PC-9 (cell line): ENCODE data around the gene ROMO1. TPM values are rescaled to one million over a fixed set of nuclear protein-coding genes. Genes with fewer than 3 reads are reported as not detected.
A peak's percentile ranks its signal among the peaks of the same experiment; 100 is the strongest.

Experiments
- BruUV-seq: library from RNA; stranded (reverse); fragments of 400-500 nt; replicated peaks from 2 replicates; lab custom pipeline; 2021; lab: Mats Ljungman, UMichigan
- CTCF ChIA-PET: fragments of 300-600 bp; sonication (Branson Sonifier 250); formaldehyde crosslinking; loops from one replicate; lab custom pipeline; 2022; ENCODE audit warnings: antibody characterized with exemption; lab: Charles Lee
- POLR2A ChIA-PET: fragments of 300-600 bp; sonication (Branson Sonifier 250); formaldehyde crosslinking; loops from one replicate; lab custom pipeline; 2022; ENCODE audit warnings: antibody characterized with exemption; ENCODE audit not compliant: unreplicated experiment; lab: Charles Lee
- DNase-seq, 2 experiments: peaks; one replicate each; pipeline versions ENCODE4 v3.0.0 to v3.0.0-alpha.2; 2015 to 2022; ENCODE audit warnings: mixed read lengths in 1 of 2
- H2AFZ ChIP-seq: fragments of 200-600 bp; sonication (generic); 2 replicates; pipeline ENCODE4 v1.8.1; 2017; ENCODE audit warnings: antibody characterized with exemption
- H3F3A ChIP-seq: fragments of 200-600 bp; sonication (generic); 2 replicates; pipeline ENCODE4 v1.8.1; 2017; ENCODE audit warnings: antibody characterized with exemption, mild to moderate bottlenecking, low read depth; ENCODE audit not compliant: insufficient read depth
- H3K27ac ChIP-seq: fragments of 200-600 bp; sonication (generic); 2 replicates; pipeline ENCODE4 v1.6.1; 2016; ENCODE audit warnings: mixed run types
- H3K27me3 ChIP-seq: fragments of 200-600 bp; sonication (generic); 2 replicates; pipeline ENCODE4 v1.6.1; 2016; ENCODE audit warnings: low read depth, mixed run types; ENCODE audit not compliant: insufficient read depth
- H3K36me3 ChIP-seq: fragments of 200-600 bp; sonication (generic); 2 replicates; pipeline ENCODE4 v1.6.1; 2016; ENCODE audit warnings: low read depth, mixed run types
- H3K4me1 ChIP-seq: fragments of 200-600 bp; sonication (generic); replicated peaks from 2 replicates; pipeline ENCODE4 v1.6.1; 2016; ENCODE audit warnings: mixed run types; ENCODE audit not compliant: insufficient read depth
- H3K4me2 ChIP-seq: fragments of 200-600 bp; sonication (generic); 2 replicates; pipeline ENCODE4 v1.6.1; 2017; ENCODE audit warnings: mixed run types
- H3K4me3 ChIP-seq: fragments of 200-600 bp; sonication (generic); 2 replicates; pipeline ENCODE4 v1.6.1; 2016; ENCODE audit warnings: mixed run types
- H3K79me2 ChIP-seq: fragments of 200-600 bp; sonication (generic); 2 replicates; pipeline ENCODE4 v1.6.1; 2017; ENCODE audit warnings: low read depth, mixed run types
- H3K9me2 ChIP-seq: fragments of 200-600 bp; sonication (generic); 2 replicates; pipeline ENCODE4 v1.8.1; 2017; ENCODE audit warnings: mild to moderate bottlenecking; ENCODE audit not compliant: insufficient read depth
- H3K9me3 ChIP-seq: fragments of 200-600 bp; sonication (generic); 2 replicates; pipeline ENCODE4 v1.8.1; 2016; ENCODE audit warnings: low read depth; ENCODE audit not compliant: insufficient read depth
- H4K20me1 ChIP-seq: fragments of 200-600 bp; sonication (generic); 2 replicates; pipeline ENCODE4 v1.8.1; 2017; ENCODE audit not compliant: insufficient read depth
- CTCF ChIP-seq: fragments of 200-600 bp; sonication (generic); conservative IDR thresholded peaks from 2 replicates; pipeline ENCODE4 v1.6.1; 2017; ENCODE audit warnings: mixed run types, antibody characterized with exemption, mild to moderate bottlenecking, moderate library complexity
- EZH2 ChIP-seq: fragments of 200-600 bp; sonication (generic); IDR thresholded peaks from 2 replicates; pipeline ENCODE4 v1.8.0; 2017; ENCODE audit warnings: antibody characterized with exemption, low read depth
- intact Hi-C: fragments of 100-400 bp; cut with micrococcal nuclease; formaldehyde crosslinking; loops from one replicate; pipeline ENCODE4 v1.10.0; 2022; ENCODE audit not compliant: unreplicated experiment
- total RNA-seq: library from RNA; stranded (reverse); gene quantifications from 2 replicates; pipeline ENCODE4 v1.2.3, GENCODE V29; 2021

ROMO1 gene
- total RNA-seq, 1 experiment from 2014 or later: 175 TPM

DNA sequence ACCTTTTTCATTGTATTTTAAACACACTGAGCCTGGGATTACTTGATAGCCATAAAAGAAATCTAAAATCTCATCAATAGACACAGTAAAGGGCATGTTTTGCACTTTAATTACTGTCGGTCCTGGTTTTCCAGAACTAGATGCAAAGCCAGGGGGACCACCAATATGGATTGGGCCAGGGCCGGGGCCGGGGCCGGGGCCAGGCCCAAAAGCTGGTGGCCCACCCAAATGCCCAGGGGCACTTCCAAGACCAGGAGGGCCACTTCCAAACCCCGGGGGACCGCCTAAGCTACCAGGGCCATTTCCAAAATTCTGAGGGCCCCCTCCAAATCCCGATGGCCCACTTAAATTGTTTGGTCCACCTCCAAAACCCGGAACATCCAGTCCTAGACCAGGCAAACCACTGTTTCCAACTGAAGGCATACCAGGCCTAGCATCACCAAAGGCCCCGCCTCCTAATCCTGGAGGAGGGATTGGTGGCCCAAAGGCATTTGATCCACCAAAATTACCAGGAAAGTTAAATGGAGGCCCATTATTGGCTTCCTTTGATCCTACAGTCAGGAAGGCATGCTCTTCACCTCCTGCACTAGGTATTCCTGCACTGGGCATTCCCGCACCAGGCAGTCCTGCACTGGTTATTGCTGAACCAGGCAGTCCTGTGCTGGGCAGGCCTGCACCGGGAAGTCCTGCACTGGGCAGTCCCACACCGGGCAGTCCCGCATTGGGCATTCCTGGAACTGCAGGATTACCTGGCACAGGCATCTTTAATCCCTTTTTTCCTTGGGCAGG is 46.4 kb upstream of the ROMO1 start:
- no TSS peak for BruUV-seq
- no peak for DNase-seq
- H2AFZ ChIP-seq: no peak overlapping the region
- H3K4me1 ChIP-seq: no peaks in the 10 kb centered on the region
- H4K20me1 ChIP-seq: peaks cover 94% of the 10 kb centered on the region
- no peak for TF ChIP-seq CTCF
- TF ChIP-seq EZH2: no peak
- H3K36me3 ChIP-seq: peaks cover 51% of the 10 kb centered on the region
- intact Hi-C loops: no loop called here
- peaks cover 21% of the 10 kb centered on the region for H3F3A ChIP-seq
- H3K27me3 ChIP-seq: no peaks in the 10 kb centered on the region
- no peaks in the 10 kb centered on the region for H3K9me2 ChIP-seq
- no peaks in the 10 kb centered on the region for H3K9me3 ChIP-seq
- ChIA-PET CTCF (no interaction called here), POLR2A (no interaction called here)
- no peak overlapping the region for H3K4me2 ChIP-seq
- no peak overlapping the region for H3K4me3 ChIP-seq
- no peak overlapping the region for H3K27ac ChIP-seq
- H3K79me2 ChIP-seq: peaks cover 99% of the 10 kb centered on the region

GRCh38 chr20:35653430-35653734 is 45.8 kb upstream of the ROMO1 start:
- POLR2A ChIA-PET: no interaction called here

DNA sequence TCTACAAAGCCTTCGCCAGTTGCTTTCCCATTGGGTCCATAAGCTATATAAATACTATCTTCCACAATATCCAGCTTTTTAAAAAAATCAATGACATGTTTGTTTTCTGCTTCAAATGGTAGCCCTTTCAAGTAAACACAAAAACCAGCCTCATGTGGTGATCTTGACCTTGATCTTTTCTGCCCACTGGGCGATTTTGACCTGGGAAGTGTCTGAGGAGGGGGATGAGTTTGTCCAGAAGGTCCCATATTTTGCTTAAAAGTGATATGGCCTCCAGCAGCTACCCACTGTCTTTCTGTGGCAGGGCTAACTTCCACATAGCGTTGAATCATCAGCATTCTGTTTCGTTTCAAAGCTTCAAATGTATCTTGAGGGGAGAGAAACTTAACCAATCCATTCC is 45.3 kb upstream of the ROMO1 start:
- TF ChIP-seq EZH2 (no peak), CTCF (no peak)
- Histone ChIP-seq H3F3A (peaks cover 21% of the 10 kb centered on the region), H3K27ac (no peak overlapping the region), H3K79me2 (peaks cover 100% of the 10 kb centered on the region), H3K9me2 (no peaks in the 10 kb centered on the region), H4K20me1 (peaks cover 94% of the 10 kb centered on the region), H3K4me3 (no peak overlapping the region), H3K4me2 (no peak overlapping the region), H2AFZ (no peak overlapping the region), H3K36me3 (peaks cover 51% of the 10 kb centered on the region), H3K4me1 (0 out of 2 replicates have a peak, but pooled peaks cover 5% of the 10 kb centered on the region), H3K27me3 (no peaks in the 10 kb centered on the region), H3K9me3 (no peaks in the 10 kb centered on the region)
- ChIA-PET POLR2A (interaction anchor here (0.7 kb wide), 1 partner anchor 774 kb away, joined by 3 read pairs; no protein-coding TSS in a partner anchor), CTCF (no interaction called here)
- DNase-seq: no peak
- intact Hi-C loops: no loop called here
- BruUV-seq: TSS peak; percentile 1

More at GRCh38 chr20:35653430-35653734, 45.8 kb upstream of the ROMO1 start:
- Histone ChIP-seq H3F3A (peaks cover 21% of the 10 kb centered on the region), H3K27ac (no peak overlapping the region), H3K9me2 (no peaks in the 10 kb centered on the region), H3K4me2 (no peak overlapping the region), H3K79me2 (peaks cover 100% of the 10 kb centered on the region), H3K4me1 (0 out of 2 replicates have a peak, but pooled peaks cover 5% of the 10 kb centered on the region), H3K4me3 (no peak overlapping the region), H3K36me3 (peaks cover 51% of the 10 kb centered on the region), H3K27me3 (no peaks in the 10 kb centered on the region), H2AFZ (no peak overlapping the region), H4K20me1 (peaks cover 93% of the 10 kb centered on the region), H3K9me3 (no peaks in the 10 kb centered on the region)
- BruUV-seq: no TSS peak
- intact Hi-C loops: no loop called here
- DNase-seq: no peak
- TF ChIP-seq EZH2 (no peak), CTCF (no peak)
- CTCF ChIA-PET: no interaction called here
